ENCODE results near the gene GPR107.
A peak's percentile ranks its signal among the peaks of the same experiment; 100 is the strongest.

The GPR107 gene

DNA sequence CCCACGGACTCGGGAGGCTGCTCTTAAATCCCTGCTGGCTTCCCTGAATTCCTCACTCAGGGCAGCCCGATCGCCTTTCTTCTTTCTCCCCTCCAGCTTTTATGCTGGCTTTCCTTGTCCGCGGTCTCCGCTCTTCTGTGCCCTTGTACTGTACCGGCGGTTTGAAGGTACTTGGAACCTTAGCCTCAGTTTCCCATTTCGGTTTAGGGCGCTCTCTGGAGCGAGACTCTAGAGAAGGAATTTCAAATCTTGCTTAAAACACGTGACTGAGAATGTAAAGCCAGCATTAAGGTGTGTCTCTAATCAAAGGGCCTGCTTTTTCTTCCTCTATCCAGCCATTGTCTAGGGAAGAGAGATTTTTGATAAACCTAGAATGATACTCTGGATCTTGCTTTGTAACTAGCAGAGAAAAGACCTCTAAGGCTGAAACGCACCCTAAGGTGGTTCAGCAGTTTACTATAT is 650 bp downstream of the GPR107 start:
- H3K27ac Mint-ChIP-seq, result peak overlapping the region; percentile 90
- peaks cover 4% of the 10 kb centered on the region for H3K36me3 Mint-ChIP-seq
- H3K9me3 Mint-ChIP-seq, result no peaks in the 10 kb centered on the region
- H3K27me3 Mint-ChIP-seq, result no peaks in the 10 kb centered on the region
- H3K4me3 Mint-ChIP-seq, result peak overlapping the region; percentile 93
- H3K4me1 Mint-ChIP-seq, result peaks cover 10% of the 10 kb centered on the region
- ATAC-seq (ENCODE audit: low read depth) (no peak), DNase-seq (ENCODE audit: low spot score in 2 of 2) (no peak)

GRCh38 chr9:130054820-130055219 is 1.1 kb downstream of the GPR107 start:
- peaks cover 4% of the 10 kb centered on the region for H3K36me3 Mint-ChIP-seq

GRCh38 chr9:130058154-130058553 is 4.4 kb downstream of the GPR107 start:
- no peak for ATAC-seq (ENCODE audit: low read depth)
- H3K4me3 Mint-ChIP-seq, result no peak overlapping the region

More at GRCh38 chr9:130054820-130055219, 1.1 kb downstream of the GPR107 start:
- H3K4me1 Mint-ChIP-seq, result peaks cover 10% of the 10 kb centered on the region
- no peak for DNase-seq (ENCODE audit: low spot score in 2 of 2)
- H3K27ac Mint-ChIP-seq, result peak overlapping the region; percentile 90
- no peaks in the 10 kb centered on the region for H3K27me3 Mint-ChIP-seq
- no peak for ATAC-seq (ENCODE audit: low read depth)
- peak overlapping the region; percentile 93 for H3K4me3 Mint-ChIP-seq
- H3K9me3 Mint-ChIP-seq, result no peaks in the 10 kb centered on the region

DNA sequence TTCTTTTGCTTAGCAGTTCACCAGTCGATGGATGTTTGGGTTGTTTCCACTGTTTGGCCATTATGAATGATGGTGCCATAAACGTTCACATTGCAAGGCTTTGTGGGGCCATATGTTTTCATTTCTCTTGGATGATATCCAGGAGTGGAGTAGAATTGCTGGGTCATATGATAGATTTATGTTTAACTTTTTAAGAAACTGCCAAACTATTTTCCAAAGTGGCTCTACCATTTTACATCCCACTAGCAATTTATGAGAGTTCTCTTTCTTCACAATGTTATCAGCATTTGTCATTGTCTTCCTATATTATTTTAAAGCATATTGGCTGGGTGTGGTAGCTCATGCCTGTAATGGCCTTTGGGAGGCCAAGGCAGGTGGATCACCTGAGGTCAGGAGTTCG is 5.2 kb downstream of the GPR107 start:
- no peak overlapping the region for H3K27ac Mint-ChIP-seq
- no peak overlapping the region for H3K4me3 Mint-ChIP-seq
- DNase-seq (ENCODE audit: low spot score in 2 of 2) (no peak), ATAC-seq (ENCODE audit: low read depth) (no peak)
- peaks cover 4% of the 10 kb centered on the region for H3K36me3 Mint-ChIP-seq
- H3K4me1 Mint-ChIP-seq, result peaks cover 22% of the 10 kb centered on the region
- no peaks in the 10 kb centered on the region for H3K9me3 Mint-ChIP-seq
- H3K27me3 Mint-ChIP-seq, result no peaks in the 10 kb centered on the region

More at GRCh38 chr9:130058154-130058553, 4.4 kb downstream of the GPR107 start:
- Mint-ChIP-seq H3K27ac (no peak overlapping the region), H3K27me3 (no peaks in the 10 kb centered on the region), H3K4me1 (peaks cover 22% of the 10 kb centered on the region), H3K36me3 (peaks cover 4% of the 10 kb centered on the region), H3K9me3 (no peaks in the 10 kb centered on the region)
- no peak for DNase-seq (ENCODE audit: low spot score in 2 of 2)

GRCh38 chr9:130060296-130060695 is 6.6 kb downstream of the GPR107 start:
- ATAC-seq (ENCODE audit: low read depth), result no peak
- Mint-ChIP-seq H3K27me3 (no peaks in the 10 kb centered on the region), H3K9me3 (no peaks in the 10 kb centered on the region), H3K27ac (no peak overlapping the region), H3K36me3 (peaks cover 6% of the 10 kb centered on the region), H3K4me3 (no peak overlapping the region), H3K4me1 (peaks cover 21% of the 10 kb centered on the region)
- no peak for DNase-seq (ENCODE audit: low spot score in 2 of 2)

GRCh38 chr9:130062750-130063149 is 9.0 kb downstream of the GPR107 start:
- ATAC-seq (ENCODE audit: low read depth), result no peak
- no peak for DNase-seq (ENCODE audit: low spot score in 2 of 2)
- Mint-ChIP-seq H3K27me3 (no peaks in the 10 kb centered on the region), H3K27ac (no peak overlapping the region), H3K9me3 (no peaks in the 10 kb centered on the region), H3K4me1 (peaks cover 21% of the 10 kb centered on the region), H3K36me3 (peaks cover 6% of the 10 kb centered on the region), H3K4me3 (no peak overlapping the region)

DNA sequence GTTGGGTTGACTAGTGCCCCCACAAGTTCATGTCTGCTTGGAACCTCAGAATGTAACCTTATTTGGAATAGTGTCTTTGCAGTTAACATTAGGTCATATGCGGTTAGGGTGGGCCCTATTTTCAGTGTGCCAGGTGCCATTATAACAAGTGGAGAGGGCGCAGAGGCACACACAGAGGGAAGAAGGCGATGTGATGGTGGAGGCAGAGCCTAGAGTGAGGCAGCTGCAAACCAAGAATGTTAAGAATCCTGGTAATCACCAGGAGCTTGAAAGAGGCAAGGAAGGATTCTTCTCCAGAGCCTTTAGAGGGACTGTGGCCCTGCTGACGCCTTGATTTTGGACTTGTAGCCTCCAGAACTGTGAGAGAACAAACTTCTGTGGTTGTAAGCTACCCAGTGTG is 10.9 kb downstream of the GPR107 start:
- DNase-seq (ENCODE audit: low spot score in 2 of 2) (no peak), ATAC-seq (ENCODE audit: low read depth) (no peak)
- peaks cover 2% of the 10 kb centered on the region for H3K36me3 Mint-ChIP-seq
- no peaks in the 10 kb centered on the region for H3K9me3 Mint-ChIP-seq
- peaks cover 22% of the 10 kb centered on the region for H3K4me1 Mint-ChIP-seq
- no peaks in the 10 kb centered on the region for H3K27me3 Mint-ChIP-seq
- no peak overlapping the region for H3K4me3 Mint-ChIP-seq
- no peak overlapping the region for H3K27ac Mint-ChIP-seq

- H3K27ac Mint-ChIP-seq, result peak overlapping the region; percentile 31
- H3K36me3 Mint-ChIP-seq, result peaks cover 5% of the 10 kb centered on the region
- no peaks in the 10 kb centered on the region for H3K27me3 Mint-ChIP-seq
- peaks cover 12% of the 10 kb centered on the region for H3K4me1 Mint-ChIP-seq
- DNase-seq (ENCODE audit: low spot score in 2 of 2) (no peak), ATAC-seq (ENCODE audit: low read depth) (no peak)
- no peak overlapping the region for H3K4me3 Mint-ChIP-seq
- H3K9me3 Mint-ChIP-seq, result no peaks in the 10 kb centered on the region
Measured at GRCh38 chr9:130069048-130069447, 15.3 kb downstream of the GPR107 start.

DNA sequence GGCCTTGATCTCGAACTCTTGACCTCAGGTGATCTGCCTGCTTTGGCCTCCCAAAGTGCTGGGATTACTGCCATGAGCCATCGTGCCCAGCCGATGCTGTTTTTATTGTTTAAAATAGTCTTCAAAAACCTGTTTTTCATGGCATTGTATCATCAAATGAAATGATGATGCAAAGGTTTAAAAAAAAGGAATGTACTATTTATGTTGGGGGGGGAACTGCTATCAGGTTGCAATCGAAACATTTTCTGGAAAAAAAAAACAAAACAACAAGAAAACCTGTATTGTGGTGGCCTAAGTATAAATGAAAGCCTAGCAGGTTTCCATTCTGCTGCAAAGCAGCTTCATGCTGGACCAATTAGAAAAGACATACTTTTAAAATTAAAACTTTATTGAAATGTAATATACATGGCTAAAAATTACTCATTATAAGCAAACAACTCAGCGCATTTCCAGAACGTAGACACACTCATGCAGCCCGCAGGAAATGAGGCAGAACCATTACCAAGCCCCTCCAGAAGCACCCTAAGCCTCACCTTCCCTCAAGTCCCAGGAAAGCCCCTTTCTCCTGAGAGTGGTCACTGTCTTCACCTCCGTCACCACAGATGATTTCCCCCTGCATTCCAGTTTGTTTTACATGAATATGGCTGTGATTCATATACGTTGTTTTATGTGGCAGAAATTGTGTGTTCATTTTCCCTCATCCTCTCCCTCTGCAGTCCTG is 19.0 kb downstream of the GPR107 start:
- Mint-ChIP-seq H3K36me3 (peaks cover 9% of the 10 kb centered on the region), H3K27ac (peak overlapping the region; percentile 36), H3K4me1 (peaks cover 10% of the 10 kb centered on the region), H3K4me3 (no peak overlapping the region), H3K9me3 (no peaks in the 10 kb centered on the region), H3K27me3 (no peaks in the 10 kb centered on the region)
- DNase-seq (ENCODE audit: low spot score in 2 of 2) (no peak), ATAC-seq (ENCODE audit: low read depth) (no peak)

- H3K36me3 Mint-ChIP-seq, result peaks cover 13% of the 10 kb centered on the region
- no peak for ATAC-seq (ENCODE audit: low read depth)
- DNase-seq (ENCODE audit: low spot score in 2 of 2), result no peak
Measured at GRCh38 chr9:130073373-130073772, 19.7 kb downstream of the GPR107 start.

GRCh38 chr9:130078547-130078946 is 24.8 kb downstream of the GPR107 start:
- H3K9me3 Mint-ChIP-seq, result no peaks in the 10 kb centered on the region
- DNase-seq (ENCODE audit: low spot score in 2 of 2) (no peak), ATAC-seq (ENCODE audit: low read depth) (no peak)
- H3K36me3 Mint-ChIP-seq, result peaks cover 16% of the 10 kb centered on the region
- H3K4me3 Mint-ChIP-seq, result no peak overlapping the region
- no peaks in the 10 kb centered on the region for H3K27me3 Mint-ChIP-seq
- no peak overlapping the region for H3K27ac Mint-ChIP-seq
- peaks cover 2% of the 10 kb centered on the region for H3K4me1 Mint-ChIP-seq

More at GRCh38 chr9:130073373-130073772, 19.7 kb downstream of the GPR107 start:
- no peaks in the 10 kb centered on the region for H3K9me3 Mint-ChIP-seq
- peak overlapping the region; percentile 36 for H3K27ac Mint-ChIP-seq
- no peak overlapping the region for H3K4me3 Mint-ChIP-seq
- H3K4me1 Mint-ChIP-seq, result peaks cover 10% of the 10 kb centered on the region
- no peaks in the 10 kb centered on the region for H3K27me3 Mint-ChIP-seq

DNA sequence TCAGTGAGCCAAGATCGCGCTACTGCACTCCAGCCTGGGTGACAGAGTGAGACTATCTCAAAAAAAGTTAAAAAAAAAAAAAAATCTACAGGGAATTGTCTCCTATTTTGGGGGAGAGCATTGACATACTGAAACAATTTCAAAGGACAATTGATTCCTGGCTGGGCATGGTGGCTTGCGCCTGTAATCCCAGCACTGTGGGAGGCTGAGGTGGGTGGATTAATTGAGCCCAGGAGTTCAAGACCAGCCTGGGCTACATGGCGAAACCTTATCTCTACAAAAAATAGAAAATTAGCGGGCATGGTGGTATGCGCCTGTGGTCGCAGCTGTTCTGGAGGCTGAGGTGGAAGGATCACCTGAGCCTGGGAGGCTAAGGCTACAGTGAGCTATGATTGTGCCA is 30.6 kb downstream of the GPR107 start:
- Mint-ChIP-seq H3K27ac (no peak overlapping the region), H3K36me3 (peaks cover 14% of the 10 kb centered on the region), H3K27me3 (no peaks in the 10 kb centered on the region), H3K9me3 (no peaks in the 10 kb centered on the region), H3K4me3 (no peak overlapping the region), H3K4me1 (no peaks in the 10 kb centered on the region)
- DNase-seq (ENCODE audit: low spot score in 2 of 2) (no peak), ATAC-seq (ENCODE audit: low read depth) (no peak)

DNA sequence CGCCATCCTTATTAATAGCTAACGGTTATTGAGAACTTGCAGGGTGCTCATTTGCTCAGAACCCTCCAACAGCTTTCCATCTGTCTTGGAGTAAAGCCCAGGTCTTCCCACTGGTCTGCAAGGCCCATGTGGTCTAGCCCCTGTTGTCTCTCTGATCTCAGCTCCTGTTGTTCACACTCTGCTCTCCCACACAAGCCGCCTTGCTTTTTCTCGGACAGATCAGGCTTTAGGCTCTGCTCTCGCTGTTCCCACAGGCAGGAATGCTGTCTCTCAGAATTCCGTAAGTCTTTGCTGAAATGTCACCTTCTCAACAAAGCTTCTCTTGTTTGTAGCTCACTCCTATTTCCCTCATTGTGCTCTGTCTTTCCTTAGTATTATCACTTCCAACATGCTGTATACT is 34.3 kb downstream of the GPR107 start:
- no peaks in the 10 kb centered on the region for H3K4me1 Mint-ChIP-seq
- H3K36me3 Mint-ChIP-seq, result peaks cover 22% of the 10 kb centered on the region
- H3K4me3 Mint-ChIP-seq, result no peak overlapping the region
- H3K27ac Mint-ChIP-seq, result no peak overlapping the region
- H3K27me3 Mint-ChIP-seq, result no peaks in the 10 kb centered on the region
- DNase-seq (ENCODE audit: low spot score in 2 of 2), result no peak
- no peak for ATAC-seq (ENCODE audit: low read depth)
- no peaks in the 10 kb centered on the region for H3K9me3 Mint-ChIP-seq

DNA sequence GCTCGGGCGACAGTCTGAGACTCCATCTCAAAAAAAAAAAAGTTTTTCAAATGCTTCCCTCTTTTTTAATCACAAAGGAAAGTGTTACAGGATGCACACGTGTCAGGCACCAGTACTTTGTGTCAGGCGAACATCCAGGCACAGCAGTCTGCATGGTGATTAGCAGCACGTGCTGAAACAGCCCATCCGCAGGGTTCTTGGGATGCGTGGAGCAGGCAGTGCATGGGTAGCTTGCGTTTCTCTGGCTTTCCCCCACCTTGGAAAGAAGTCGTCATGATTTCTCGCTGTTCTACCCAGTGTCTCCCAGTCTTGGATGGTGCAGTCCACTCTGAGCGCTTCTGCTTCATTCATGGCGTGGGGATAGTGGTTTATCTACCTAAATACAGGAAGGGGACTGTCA is 35.4 kb downstream of the GPR107 start:
- DNase-seq (ENCODE audit: low spot score in 2 of 2), result no peak
- H3K4me1 Mint-ChIP-seq, result no peaks in the 10 kb centered on the region
- no peaks in the 10 kb centered on the region for H3K27me3 Mint-ChIP-seq
- ATAC-seq (ENCODE audit: low read depth), result no peak
- no peak overlapping the region for H3K27ac Mint-ChIP-seq
- peaks cover 22% of the 10 kb centered on the region for H3K36me3 Mint-ChIP-seq
- H3K4me3 Mint-ChIP-seq, result no peak overlapping the region
- H3K9me3 Mint-ChIP-seq, result no peaks in the 10 kb centered on the region

- H3K27me3 Mint-ChIP-seq, result no peaks in the 10 kb centered on the region
- no peak overlapping the region for H3K27ac Mint-ChIP-seq
- no peak for DNase-seq (ENCODE audit: low spot score in 2 of 2)
- H3K36me3 Mint-ChIP-seq, result peaks cover 26% of the 10 kb centered on the region
- ATAC-seq (ENCODE audit: low read depth), result no peak
- H3K4me1 Mint-ChIP-seq, result no peaks in the 10 kb centered on the region
- no peaks in the 10 kb centered on the region for H3K9me3 Mint-ChIP-seq
- H3K4me3 Mint-ChIP-seq, result no peak overlapping the region
Measured at GRCh38 chr9:130090915-130091314, 37.2 kb downstream of the GPR107 start.
